Coronary artery (tissue), 2 donors: ENCODE data around the gene CYREN.

ENCODE experiments used
- DNase-seq: peaks from one replicate; pipeline ENCODE4 v3.0.0-alpha.2; 2017; ENCODE audit warnings: low spot score
- H3K27ac ChIP-seq, 2 donors: fragments of 200-600 bp; sonication (generic); one replicate each; pipeline ENCODE4 v1.5.1; 2016 to 2019
- H3K4me3 ChIP-seq: fragments of 200-600 bp; sonication (generic); 2 replicates; pipeline ENCODE4 v1.5.1; 2016; ENCODE audit warnings: mild to moderate bottlenecking, moderate library complexity
- CTCF ChIP-seq: fragments of 200-600 bp; sonication (generic); IDR thresholded peaks from one replicate; pipeline ENCODE4 v1.5.1; 2019; ENCODE audit warnings: antibody characterized with exemption

Gene CYREN

GRCh38 chr7:135170274-135170997, at the start of gene CYREN:
Gene CYREN (minus strand): TSS chr7:135170707. CDS start chr7:135168922, 1,785 bp downstream.
- DNase-seq = peak; percentile 97
- H3K4me3 ChIP-seq = peak within 1 kb of the TSS; percentile 86
- TF ChIP-seq CTCF = peak; percentile 55
- peak within 1 kb of the TSS; percentile 85 to 95 for H3K27ac ChIP-seq

- DNase-seq = no peak
- Histone ChIP-seq H3K27ac (no peak overlapping the region), H3K4me3 (no peak overlapping the region)
- TF ChIP-seq CTCF = no peak
These were observed 47.4 kb upstream of the CYREN start for GRCh38 chr7:135217645-135218509.

GRCh38 chr7:135215698-135216097, 45.2 kb upstream of the CYREN start:
- Histone ChIP-seq H3K27ac (peak overlapping the region in 1 of 2 donors; percentile 49), H3K4me3 (no peak overlapping the region)
- no peak for DNase-seq
- no peak for TF ChIP-seq CTCF

- TF ChIP-seq CTCF = no peak
- H3K27ac ChIP-seq = peak overlapping the region in 1 of 2 donors; percentile 49
- H3K4me3 ChIP-seq = no peak overlapping the region
- no peak for DNase-seq
These were observed 44.7 kb upstream of the CYREN start for GRCh38 chr7:135215180-135215579.

- Histone ChIP-seq H3K27ac (no peak overlapping the region), H3K4me3 (no peak overlapping the region)
- TF ChIP-seq CTCF = no peak
- DNase-seq = no peak
These were observed 43.3 kb upstream of the CYREN start for GRCh38 chr7:135213831-135214230.

- peak overlapping the region; percentile 87 for H3K4me3 ChIP-seq
- peak; percentile 82 for DNase-seq
- H3K27ac ChIP-seq = peak overlapping the region; percentile 94 to 96
These were observed 41.6 kb upstream of the CYREN start for GRCh38 chr7:135211946-135212685.
